ENCODE measurements around the gene ZNF705A.
"Not testable (repeated sequence)": the region's sequence is repeated elsewhere in the genome, so short reads cannot be mapped to it uniquely, and the experiment has no call there.

GRCh38 chr12:8223646-8224045 lies 66.8 kb downstream of the ZNF705A start:
- TF ChIP-seq CTCF (IDR thresholded peaks at IDR 0.05); POLR2AphosphoS5 (IDR thresholded peaks at IDR 0.05; ENCODE audit: low read depth, low read length); REST (IDR thresholded peaks at IDR 0.05; ENCODE audit: insufficient read depth in 1 of 2, low read depth in 2 of 2, low read length in 1 of 2); TCF7L2 (IDR thresholded peaks at IDR 0.05; ENCODE audit: low read depth, low read length); SIN3A (IDR thresholded peaks at IDR 0.05; ENCODE audit: borderline replicate concordance, insufficient read depth, low read depth, low read length): not testable (repeated sequence)
